LoVo (cell line): Measurements from ENCODE around the gene GOLGA6C.
"Not testable (repeated sequence)": the region's sequence is repeated elsewhere in the genome, so short reads cannot be mapped to it uniquely, and the experiment has no call there.

Source experiments
- DNase-seq: peaks from one replicate; pipeline ENCODE4 v3.0.0-alpha.2; 2016; ENCODE audit warnings: low spot score

Gene GOLGA6C, protein sequence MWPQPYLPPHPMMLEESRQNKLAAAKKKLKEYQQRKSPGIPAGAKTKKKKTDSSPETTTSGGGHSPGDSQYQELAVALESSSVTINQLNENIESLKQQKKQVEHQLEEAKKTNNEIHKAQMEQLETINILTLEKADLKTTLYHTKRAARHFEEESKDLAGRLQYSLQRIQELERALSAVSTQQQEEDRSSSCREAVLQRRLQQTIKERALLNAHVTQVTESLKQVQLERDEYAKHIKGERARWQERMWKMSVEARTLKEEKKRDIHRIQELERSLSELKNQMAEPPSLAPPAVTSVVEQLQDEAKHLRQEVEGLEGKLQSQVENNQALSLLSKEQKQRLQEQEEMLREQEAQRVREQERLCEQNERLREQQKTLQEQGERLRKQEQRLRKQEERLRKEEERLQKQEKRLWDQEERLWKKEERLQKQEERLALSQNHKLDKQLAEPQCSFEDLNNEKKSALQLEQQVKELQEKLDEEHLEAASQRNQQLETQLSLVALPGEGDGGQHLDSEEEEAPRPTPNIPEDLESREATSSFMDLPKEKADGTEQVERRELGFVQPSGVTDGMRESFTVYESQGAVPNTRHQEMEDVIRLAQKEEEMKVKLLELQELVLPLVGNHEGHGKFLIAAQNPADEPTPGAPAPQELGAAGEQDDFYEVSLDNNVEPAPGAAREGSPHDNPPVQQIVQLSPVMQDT

DNA sequence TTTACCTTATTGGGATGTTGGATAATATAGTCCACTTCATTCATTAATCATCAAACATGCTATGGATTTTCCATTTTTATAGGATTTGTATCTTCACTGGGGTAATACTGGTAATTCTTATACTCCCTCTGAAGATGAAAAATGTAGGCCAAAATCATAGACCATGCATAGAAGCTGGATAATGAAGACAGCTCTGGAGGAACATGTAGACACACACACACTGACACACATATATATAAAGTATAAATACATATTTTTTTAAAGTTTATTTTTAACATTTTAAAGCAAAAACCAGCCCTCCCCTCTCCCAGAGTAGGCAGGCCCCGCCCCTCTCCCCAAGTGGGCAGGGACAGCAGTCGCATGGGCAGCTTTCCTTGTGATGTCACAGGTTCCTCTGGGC, at the start of gene GOLGA6C:
TSS of gene GOLGA6C (plus strand) at position 301 of the 400 bp plus-strand sequence. CDS start 265 bp downstream, outside the sequence.
- DNase-seq: not testable (repeated sequence)

- no peak for DNase-seq
These were observed 49.4 kb upstream of the GOLGA6C start for GRCh38 chr15:75208501-75209288.

GRCh38 chr15:75209289-75209676, 48.9 kb upstream of the GOLGA6C start:
- DNase-seq: no peak

DNA sequence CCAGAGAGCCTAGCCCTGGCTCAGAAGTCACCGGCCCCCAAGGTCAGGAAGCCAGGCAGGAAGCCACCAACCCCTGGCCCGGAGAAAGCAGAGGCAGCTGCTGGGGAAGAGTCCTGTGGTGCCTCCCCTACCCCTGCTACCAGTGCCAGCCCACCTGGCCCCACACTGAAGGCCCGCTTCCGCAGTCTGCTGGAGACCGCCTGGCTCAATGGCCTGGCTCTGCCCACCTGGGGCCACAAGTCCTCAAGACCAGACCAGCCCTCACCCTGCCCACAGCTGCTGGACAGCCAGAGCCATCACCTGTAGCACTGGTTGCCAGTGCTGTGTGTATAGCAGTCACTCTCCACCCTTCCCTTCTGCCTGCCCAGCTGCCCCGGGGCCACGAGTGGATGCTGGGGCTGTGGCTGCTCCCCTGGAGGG, 47.3 kb upstream of the GOLGA6C start:
- DNase-seq: no peak

GRCh38 chr15:75211436-75212199, 46.5 kb upstream of the GOLGA6C start:
- no peak for DNase-seq

DNA sequence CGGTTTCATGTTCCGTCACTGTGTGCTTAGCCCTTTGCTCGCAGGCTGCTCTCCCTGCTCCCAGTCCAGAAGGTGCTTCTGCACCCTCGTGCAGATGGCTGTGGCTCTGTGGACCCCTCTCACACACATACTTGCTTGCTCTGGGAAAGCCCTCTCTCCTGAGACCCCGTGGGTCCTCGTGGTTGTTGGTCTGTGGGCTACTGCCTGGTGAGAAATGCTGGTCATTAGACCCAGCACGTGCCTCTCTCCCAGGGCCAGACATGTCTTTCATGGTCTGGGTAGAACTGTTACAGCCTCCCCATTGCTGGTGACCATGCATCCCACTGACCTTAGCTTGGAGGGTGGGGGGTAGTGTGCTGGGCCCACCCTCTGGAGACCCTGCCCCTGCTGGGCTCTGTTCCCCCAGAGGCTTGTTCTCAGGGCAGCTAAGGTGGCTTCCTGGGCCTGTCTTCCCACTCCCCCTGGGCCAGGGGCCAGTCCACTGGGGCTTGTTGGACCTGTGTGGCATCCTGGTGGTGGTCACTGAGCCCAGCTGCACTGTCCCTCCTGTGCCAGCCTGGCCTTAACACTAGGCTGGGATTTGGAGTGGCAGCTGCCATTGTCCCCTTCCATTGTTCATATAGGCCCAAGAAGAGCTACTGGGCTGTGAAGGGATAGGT, 45.8 kb upstream of the GOLGA6C start:
- no peak for DNase-seq

GRCh38 chr15:75213212-75213767, 44.8 kb upstream of the GOLGA6C start:
- no peak for DNase-seq

DNA sequence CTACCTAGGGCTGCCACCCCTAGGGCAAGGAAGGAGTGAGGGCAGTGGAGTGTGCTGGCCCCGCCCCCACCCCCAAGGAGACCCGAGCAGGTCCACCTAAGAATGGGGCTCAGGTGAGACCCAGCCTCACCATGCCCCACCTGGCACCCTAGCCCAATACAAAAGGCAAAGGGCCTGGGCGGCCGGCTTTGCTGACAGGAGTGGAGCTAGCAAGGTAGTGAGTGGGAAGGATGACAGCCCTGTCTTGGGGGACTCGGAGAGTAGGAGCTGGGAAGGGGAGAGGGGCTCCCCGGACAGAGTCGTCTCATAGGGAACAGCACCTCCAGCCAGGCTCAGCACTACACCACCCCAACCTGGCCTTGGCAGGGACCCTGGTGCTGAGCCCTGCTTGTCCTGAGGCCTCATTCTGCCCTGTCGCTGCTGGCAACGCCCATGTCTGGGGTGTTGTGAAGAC, 44.3 kb upstream of the GOLGA6C start:
- DNase-seq: no peak

DNA sequence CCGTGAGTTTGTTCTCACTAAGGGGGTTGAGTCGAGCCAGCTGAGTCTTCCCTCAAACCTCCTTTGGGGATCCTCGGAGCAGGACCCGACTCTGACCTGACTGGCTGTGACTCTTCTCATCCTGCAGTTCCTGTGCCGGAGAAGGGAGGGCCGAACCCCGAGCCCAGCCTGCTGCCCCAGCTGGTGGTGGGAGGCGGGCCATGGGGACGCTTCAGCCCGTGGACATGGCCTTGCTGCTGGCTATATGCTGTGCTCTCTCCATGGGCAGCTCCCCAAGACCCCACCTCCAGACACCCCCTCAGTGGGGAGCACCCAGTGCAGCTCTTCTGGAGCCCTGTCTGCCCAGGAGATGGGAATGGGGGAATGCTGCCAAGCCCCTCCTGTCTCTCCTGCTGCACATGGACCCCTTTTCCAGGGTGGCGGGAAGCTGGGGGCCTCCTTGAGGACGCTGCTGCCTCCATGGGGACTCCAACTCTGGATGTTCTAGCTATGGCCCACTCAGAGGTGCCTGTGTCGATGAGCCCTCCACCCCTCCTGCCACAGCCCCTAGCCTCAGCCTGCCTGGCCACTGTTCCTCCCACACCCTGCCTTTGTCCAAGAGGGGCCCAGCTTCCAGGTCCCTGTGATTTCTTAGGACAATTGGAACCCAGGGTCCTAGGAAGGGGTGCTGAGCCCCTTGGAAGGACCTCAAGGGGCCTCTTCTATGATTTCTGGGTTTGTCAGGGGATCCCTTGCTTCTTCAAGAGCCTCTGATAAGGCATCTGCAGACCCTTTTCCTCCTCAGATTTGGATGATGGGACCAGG, 43.6 kb upstream of the GOLGA6C start:
- DNase-seq: no peak

DNA sequence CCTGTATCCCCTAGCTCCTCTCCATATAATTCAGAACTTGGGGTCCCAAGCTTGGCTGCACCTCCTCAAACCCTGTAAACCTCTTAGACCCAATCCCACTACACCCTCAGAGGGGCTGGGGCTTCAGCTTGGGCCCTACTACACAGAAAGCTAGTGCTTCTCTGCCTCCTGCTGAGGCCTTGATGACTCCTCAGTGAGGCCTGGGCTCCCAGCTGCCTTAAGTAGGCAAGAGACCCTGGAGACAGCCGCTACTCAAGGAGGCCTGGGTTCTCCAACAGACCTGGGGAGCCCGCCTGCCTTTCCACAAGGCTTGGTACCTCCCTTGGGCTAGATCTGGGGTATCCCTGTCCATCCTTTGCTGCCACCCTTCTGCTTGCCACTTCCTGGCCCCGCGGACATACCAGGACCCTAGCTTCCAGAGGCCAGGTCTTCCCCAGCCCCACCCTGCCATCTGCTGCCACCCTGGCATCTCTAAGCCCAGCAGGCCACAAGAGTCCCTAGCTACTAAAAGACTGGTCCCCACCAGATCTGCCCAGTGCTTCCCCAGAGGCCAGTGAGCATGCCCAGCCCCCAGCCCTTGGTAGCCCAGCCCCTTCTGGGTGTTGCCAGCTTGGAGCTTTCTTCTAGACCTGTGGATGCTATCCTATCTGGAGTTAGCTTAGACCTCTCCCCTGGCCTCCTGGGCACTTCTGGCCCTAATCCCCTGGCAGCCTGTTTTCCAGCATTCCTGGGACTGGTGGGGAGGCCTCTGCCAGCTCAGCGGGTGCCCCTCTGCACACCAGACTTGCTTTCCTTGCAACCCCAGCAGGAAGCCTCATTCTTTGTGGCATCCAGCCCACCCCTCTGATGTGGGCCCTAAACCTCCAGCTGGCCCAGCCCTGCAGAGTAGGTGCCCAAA, 42.8 kb upstream of the GOLGA6C start:
- DNase-seq: no peak

DNA sequence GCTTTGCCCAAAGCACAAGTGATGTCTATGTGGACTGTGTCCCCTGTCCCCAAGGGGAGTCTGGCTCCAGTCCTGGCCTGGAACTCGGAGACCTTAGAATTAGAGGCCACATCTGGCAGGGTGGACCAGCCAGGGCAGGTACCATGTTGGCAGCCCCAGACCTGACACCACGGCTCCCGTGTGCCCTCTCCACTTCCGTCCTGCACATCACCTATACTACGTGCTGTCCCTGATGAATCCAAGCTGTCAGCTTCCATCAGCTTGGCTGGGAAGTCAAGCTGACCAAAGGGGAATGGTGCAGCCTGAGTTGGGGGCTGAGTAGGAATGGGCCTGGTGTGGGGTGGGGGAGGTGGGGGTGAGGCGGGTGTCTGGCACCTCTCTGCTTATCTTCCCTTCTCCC, 41.1 kb upstream of the GOLGA6C start:
- no peak for DNase-seq

DNA sequence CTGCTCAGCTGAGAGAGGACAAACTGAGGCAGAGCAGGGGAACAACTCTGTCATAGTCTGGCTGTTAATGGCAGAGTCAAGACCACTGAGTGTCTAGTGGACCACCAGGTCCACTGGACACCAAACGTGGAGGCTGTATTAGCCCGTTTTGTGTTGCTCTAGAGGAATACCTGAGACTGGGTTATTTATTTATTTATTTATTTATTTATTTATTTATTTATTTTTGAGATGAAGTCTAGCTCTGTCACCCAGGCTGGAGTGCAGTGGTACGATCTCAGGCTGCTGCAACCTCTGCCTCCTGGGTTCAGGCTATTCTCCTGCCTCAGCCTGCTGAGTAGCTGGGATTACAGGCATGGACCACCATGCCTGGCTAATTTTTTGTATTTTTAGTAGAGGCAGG, 40.6 kb upstream of the GOLGA6C start:
- DNase-seq: not testable (repeated sequence)

GRCh38 chr15:75219507-75219929, 38.6 kb upstream of the GOLGA6C start:
- not testable (repeated sequence) for DNase-seq

DNA sequence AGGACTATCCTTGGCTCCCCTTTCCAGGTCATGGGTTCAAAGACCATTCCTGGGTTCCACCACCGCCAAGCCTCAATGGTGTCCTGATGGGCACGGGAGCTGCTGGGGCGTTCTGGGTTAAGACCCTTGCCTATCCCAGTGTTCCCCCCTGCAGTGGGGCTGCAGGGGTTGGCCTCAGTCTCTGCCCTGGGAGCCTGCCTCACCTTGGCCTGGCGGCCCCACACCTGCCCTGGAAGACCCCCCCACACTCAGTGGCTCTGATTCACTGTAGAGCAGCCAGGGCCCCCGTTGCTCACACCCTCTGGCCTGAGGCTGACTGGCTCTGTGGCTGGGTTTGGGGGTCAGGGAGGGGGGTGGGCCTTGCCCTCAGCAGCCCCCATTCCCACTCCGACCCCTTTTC, 34.4 kb upstream of the GOLGA6C start:
- no peak for DNase-seq

GRCh38 chr15:75224281-75224680, 33.9 kb upstream of the GOLGA6C start:
- DNase-seq: no peak

- DNase-seq: not testable (repeated sequence)
These were observed 32.9 kb upstream of the GOLGA6C start for GRCh38 chr15:75225102-75225836.

DNA sequence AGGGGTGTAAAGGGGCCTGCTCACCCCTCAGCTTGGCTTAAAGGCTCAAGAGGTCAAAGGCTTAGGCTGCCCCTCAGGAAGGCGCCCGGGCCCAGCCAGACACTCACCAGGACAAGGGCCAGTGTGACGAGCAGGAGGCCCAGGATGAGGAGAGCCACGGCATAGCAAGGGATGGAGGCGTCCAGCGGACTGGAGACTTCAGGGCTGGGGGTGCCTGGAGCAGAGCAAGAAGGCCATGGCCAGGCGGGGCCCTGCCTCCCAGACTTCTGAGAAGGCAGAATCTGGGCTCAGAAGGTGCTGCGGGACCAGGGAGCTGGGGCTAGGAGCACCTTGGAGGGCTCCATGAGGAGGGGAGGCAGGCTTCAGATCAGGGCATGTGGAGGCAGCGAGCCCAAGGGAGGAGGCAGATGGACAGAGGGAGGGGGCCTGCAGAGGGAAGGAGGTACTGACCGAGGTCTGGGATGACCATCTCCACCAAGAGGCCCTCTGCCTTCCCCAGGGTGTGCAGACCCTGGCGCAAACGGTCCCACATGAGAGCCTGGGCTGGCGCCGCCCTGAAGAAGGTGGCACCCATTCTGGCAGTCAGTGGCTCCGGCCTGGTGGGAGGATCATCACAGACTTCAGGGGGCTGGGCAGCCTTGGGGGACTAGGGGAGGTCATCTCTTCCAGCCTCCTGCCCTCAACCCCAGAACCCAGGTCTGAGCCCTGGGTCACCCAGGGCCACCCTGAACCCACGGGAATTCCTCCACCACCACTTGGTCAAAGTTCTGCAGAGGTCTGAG, 32.0 kb upstream of the GOLGA6C start:
- DNase-seq: no peak
